GM08714 (cell line): ENCODE data around the gene STK11IP.

Source experiments
- H3K4me3 ChIP-seq: fragments of 200-500 bp; sonication (Bioruptor generic); 2 replicates; pipeline ENCODE4 v1.5.1; 2014; ENCODE audit warnings: mild to moderate bottlenecking, low read length, inconsistent platforms
- ZNF274 ChIP-seq: IDR thresholded peaks from 2 replicates; pipeline ENCODE4 v1.6.1; 2012; ENCODE audit warnings: mild to moderate bottlenecking, low read depth, low read length

STK11IP gene

GRCh38 chr2:219636144-219636915 lies 38.7 kb downstream of the STK11IP start:
- TF ChIP-seq ZNF274: no peak
- no peak overlapping the region for H3K4me3 ChIP-seq

GRCh38 chr2:219636941-219637841 lies 39.5 kb downstream of the STK11IP start:
- TF ChIP-seq ZNF274: no peak

GRCh38 chr2:219637842-219638185 lies 40.2 kb downstream of the STK11IP start:
- no peak overlapping the region for H3K4me3 ChIP-seq
- TF ChIP-seq ZNF274: no peak

More at GRCh38 chr2:219636941-219637841, 39.5 kb downstream of the STK11IP start:
- H3K4me3 ChIP-seq: no peak overlapping the region

GRCh38 chr2:219638217-219638947 lies 40.7 kb downstream of the STK11IP start:
- no peak for TF ChIP-seq ZNF274
- H3K4me3 ChIP-seq: no peak overlapping the region

- TF ChIP-seq ZNF274: no peak
- H3K4me3 ChIP-seq: no peak overlapping the region
These were observed 41.5 kb downstream of the STK11IP start for GRCh38 chr2:219638948-219639755.

GRCh38 chr2:219641390-219642068 lies 43.9 kb downstream of the STK11IP start:
- H3K4me3 ChIP-seq: no peak overlapping the region
- no peak for TF ChIP-seq ZNF274

GRCh38 chr2:219642069-219642454 lies 44.4 kb downstream of the STK11IP start:
- TF ChIP-seq ZNF274: no peak

GRCh38 chr2:219642465-219643083 lies 44.9 kb downstream of the STK11IP start:
- no peak for TF ChIP-seq ZNF274
- H3K4me3 ChIP-seq: no peak overlapping the region; the same call in 1 of the 2 replicates

More at GRCh38 chr2:219642069-219642454, 44.4 kb downstream of the STK11IP start:
- no peak overlapping the region for H3K4me3 ChIP-seq

GRCh38 chr2:219643084-219643473 lies 45.4 kb downstream of the STK11IP start:
- no peak for TF ChIP-seq ZNF274
- no peak overlapping the region; the same call in 1 of the 2 replicates for H3K4me3 ChIP-seq

- TF ChIP-seq ZNF274: no peak
- H3K4me3 ChIP-seq: no peak overlapping the region
These were observed 46.2 kb downstream of the STK11IP start for GRCh38 chr2:219643788-219644398.

- TF ChIP-seq ZNF274: no peak
- no peak overlapping the region for H3K4me3 ChIP-seq
These were observed 47.3 kb downstream of the STK11IP start for GRCh38 chr2:219644801-219645480.
